ENCODE data around the gene SMIM8.

SMIM8 gene

DNA sequence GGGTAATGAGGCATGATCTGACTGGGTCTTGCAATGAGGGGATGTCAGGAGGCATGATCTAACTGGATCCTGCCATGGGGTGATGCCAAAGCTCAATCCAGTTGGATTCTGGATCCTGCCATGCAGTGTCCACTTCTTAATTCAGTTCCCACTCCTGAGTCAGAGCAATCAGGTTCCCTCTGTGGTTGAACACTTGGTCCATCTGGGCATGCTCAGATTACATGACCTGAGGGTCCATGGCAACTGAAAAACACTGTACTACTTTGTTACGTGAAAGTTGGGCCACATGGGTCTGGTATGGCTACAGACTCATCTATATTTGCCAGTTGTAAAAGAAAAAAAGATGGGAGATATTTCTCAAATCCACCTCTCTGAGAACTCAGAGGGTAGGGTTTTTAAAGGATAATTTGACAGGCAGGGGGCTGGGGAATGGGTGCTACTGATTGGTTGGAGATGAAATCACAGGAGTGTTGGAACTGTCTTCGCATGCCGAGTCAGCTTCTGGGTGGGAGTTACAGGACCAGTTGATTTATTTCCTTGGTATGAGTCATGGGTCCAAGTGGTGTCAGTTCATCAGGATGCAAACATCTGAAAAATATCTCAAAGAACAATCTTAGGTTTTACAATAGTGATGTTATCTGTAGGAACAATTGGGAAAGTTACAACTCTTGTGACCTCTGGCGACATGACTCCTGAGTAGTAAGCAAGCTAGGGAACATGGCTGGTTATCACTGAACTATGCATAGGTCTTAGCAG is 43.9 kb downstream of the SMIM8 start:
- no peak overlapping the region for H3K27ac ChIP-seq (ENCODE audit: low read length)

GRCh38 chr6:87366899-87367298 is 44.5 kb downstream of the SMIM8 start:
- no peaks in the 10 kb centered on the region for H3K27me3 ChIP-seq (replicated peaks; ENCODE audit: insufficient read depth, low read length)
- H3K27ac ChIP-seq (ENCODE audit: low read length), result no peak overlapping the region
- no peak for DNase-seq
- peaks cover 11% of the 10 kb centered on the region; the same call in 1 of the 2 replicates for H3K4me1 ChIP-seq (ENCODE audit: low read length)
- no peaks in the 10 kb centered on the region for H3F3A ChIP-seq (ENCODE audit: insufficient read depth, low read length)
- no peak overlapping the region for H3K4me3 ChIP-seq (ENCODE audit: low read length)
- H2AFZ ChIP-seq (ENCODE audit: low read length), result no peak overlapping the region
- H3K9me3 ChIP-seq (replicated peaks; ENCODE audit: insufficient read depth, low read length), result no peaks in the 10 kb centered on the region
- no peaks in the 10 kb centered on the region for H3K9me2 ChIP-seq (replicated peaks; ENCODE audit: insufficient read depth, low read length)
- H3K9ac ChIP-seq (ENCODE audit: low read length), result no peak overlapping the region
- H3K36me3 ChIP-seq (replicated peaks; ENCODE audit: insufficient read depth, low read length), result no peaks in the 10 kb centered on the region
- H4K20me1 ChIP-seq (ENCODE audit: insufficient read depth, low read length), result no peaks in the 10 kb centered on the region
- no peak for TF ChIP-seq EZH2 (optimal IDR thresholded peaks at IDR 0.05; ENCODE audit: low read depth, low read length)
- no peak for TF ChIP-seq EZH2phosphoT487 (IDR thresholded peaks at IDR 0.05; ENCODE audit: low read length)
- no peak for TF ChIP-seq CTCF (IDR thresholded peaks at IDR 0.05; ENCODE audit: low read length)
- H3K79me2 ChIP-seq (ENCODE audit: low read length), result no peaks in the 10 kb centered on the region
- no peak overlapping the region for H3K4me2 ChIP-seq (ENCODE audit: low read depth, low read length)

More for the DNA sequence above, 43.9 kb downstream of the SMIM8 start:
- H3K9me2 ChIP-seq (replicated peaks; ENCODE audit: insufficient read depth, low read length), result no peaks in the 10 kb centered on the region
- no peak overlapping the region for H3K4me2 ChIP-seq (ENCODE audit: low read depth, low read length)
- H3K4me3 ChIP-seq (ENCODE audit: low read length), result no peak overlapping the region
- DNase-seq, result no peak
- no peaks in the 10 kb centered on the region for H3K36me3 ChIP-seq (replicated peaks; ENCODE audit: insufficient read depth, low read length)
- no peak for TF ChIP-seq EZH2phosphoT487 (IDR thresholded peaks at IDR 0.05; ENCODE audit: low read length)
- TF ChIP-seq EZH2 (optimal IDR thresholded peaks at IDR 0.05; ENCODE audit: low read depth, low read length), result no peak
- TF ChIP-seq CTCF (IDR thresholded peaks at IDR 0.05; ENCODE audit: low read length), result no peak
- no peaks in the 10 kb centered on the region for H3F3A ChIP-seq (ENCODE audit: insufficient read depth, low read length)
- H2AFZ ChIP-seq (ENCODE audit: low read length), result no peak overlapping the region
- no peaks in the 10 kb centered on the region for H3K9me3 ChIP-seq (replicated peaks; ENCODE audit: insufficient read depth, low read length)
- no peak overlapping the region for H3K9ac ChIP-seq (ENCODE audit: low read length)
- H3K27me3 ChIP-seq (replicated peaks; ENCODE audit: insufficient read depth, low read length), result no peaks in the 10 kb centered on the region
- H4K20me1 ChIP-seq (ENCODE audit: insufficient read depth, low read length), result no peaks in the 10 kb centered on the region
- peaks cover 11% of the 10 kb centered on the region; the same call in 1 of the 2 replicates for H3K4me1 ChIP-seq (ENCODE audit: low read length)
- no peaks in the 10 kb centered on the region for H3K79me2 ChIP-seq (ENCODE audit: low read length)

GRCh38 chr6:87373377-87373776 is 51.0 kb downstream of the SMIM8 start:
- H3K27ac ChIP-seq (ENCODE audit: low read length), result no peak overlapping the region
- TF ChIP-seq EZH2phosphoT487 (IDR thresholded peaks at IDR 0.05; ENCODE audit: low read length), result no peak
- no peak for TF ChIP-seq EZH2 (optimal IDR thresholded peaks at IDR 0.05; ENCODE audit: low read depth, low read length)
- TF ChIP-seq CTCF (IDR thresholded peaks at IDR 0.05; ENCODE audit: low read length), result no peak
- H3K36me3 ChIP-seq (replicated peaks; ENCODE audit: insufficient read depth, low read length), result no peaks in the 10 kb centered on the region
- H2AFZ ChIP-seq (ENCODE audit: low read length), result no peak overlapping the region
- no peaks in the 10 kb centered on the region for H3K27me3 ChIP-seq (replicated peaks; ENCODE audit: insufficient read depth, low read length)
- no peaks in the 10 kb centered on the region for H3K9me3 ChIP-seq (replicated peaks; ENCODE audit: insufficient read depth, low read length)
- no peaks in the 10 kb centered on the region for H4K20me1 ChIP-seq (ENCODE audit: insufficient read depth, low read length)
- no peaks in the 10 kb centered on the region for H3F3A ChIP-seq (ENCODE audit: insufficient read depth, low read length)
- no peaks in the 10 kb centered on the region for H3K4me1 ChIP-seq (ENCODE audit: low read length)
- H3K9ac ChIP-seq (ENCODE audit: low read length), result no peak overlapping the region
- H3K9me2 ChIP-seq (replicated peaks; ENCODE audit: insufficient read depth, low read length), result no peaks in the 10 kb centered on the region
- DNase-seq, result no peak
- H3K4me3 ChIP-seq (ENCODE audit: low read length), result no peak overlapping the region
- no peaks in the 10 kb centered on the region for H3K79me2 ChIP-seq (ENCODE audit: low read length)
- no peak overlapping the region for H3K4me2 ChIP-seq (ENCODE audit: low read depth, low read length)
